ENCODE results near the gene PPP1R15B. TPM values are rescaled to one million over a fixed set of nuclear protein-coding genes. Genes with fewer than 3 reads are reported as not detected.

PPP1R15B gene
- total RNA-seq, 1 experiment from 2014 or later, result 45.9 TPM

DNA sequence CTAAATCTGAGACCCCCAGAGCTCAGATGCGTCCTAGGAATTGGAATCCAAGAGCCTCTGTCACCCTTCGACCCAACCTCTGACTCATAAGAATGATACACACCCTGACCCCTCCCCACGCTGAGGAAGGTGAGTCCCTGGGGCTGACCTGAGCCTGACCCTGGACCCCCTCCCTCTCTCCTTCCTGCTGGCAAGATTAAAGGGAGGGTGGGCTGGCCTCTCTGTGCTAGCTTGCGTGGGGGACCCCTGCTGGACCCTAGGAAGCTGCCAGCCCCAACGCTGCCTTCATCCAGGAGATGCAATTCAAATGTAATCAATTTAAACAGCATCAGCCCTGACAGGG is 52.5 kb downstream of the PPP1R15B start:
- whole genome bisulfite sequencing (ENCODE audit: extremely low coverage, insufficient read length, low lambda C conversion rate), result no CpG with 5 or more reads among the region's 5 CpGs
- H3K4me1 Mint-ChIP-seq, result peaks cover 29 to 30% of the 10 kb centered on the region in 2 experiments
- no peak overlapping the region for H3T11ph ChIP-seq (ENCODE audit: low read length)

More for the DNA sequence above, 52.5 kb downstream of the PPP1R15B start:
- no peak overlapping the region for H3K18ac ChIP-seq (ENCODE audit: insufficient read length, low read depth, low read length)
- H3K9ac ChIP-seq (ENCODE audit: extremely low read depth, insufficient read length, low read length), result no peak overlapping the region
- no peaks in the 10 kb centered on the region for H3K79me1 ChIP-seq (ENCODE audit: insufficient read depth, low read depth, low read length, poor library complexity, severe bottlenecking)
- H4K91ac ChIP-seq (ENCODE audit: insufficient read length, low read depth, low read length), result no peak overlapping the region
- H3K23ac ChIP-seq (ENCODE audit: insufficient read length, low read depth, low read length), result no peak overlapping the region
- no peaks in the 10 kb centered on the region for H3K9me3 ChIP-seq (ENCODE audit: control insufficient read depth, low read depth, low read length)
- H3K4me3 Mint-ChIP-seq, result peak overlapping the region in 1 of 2 experiments; percentile 70; a peak in 3 of 5 replicates
- H3K56ac ChIP-seq (ENCODE audit: insufficient read length, low read depth, low read length), result no peak overlapping the region
- H2AFZ ChIP-seq (ENCODE audit: low read length), result no peak overlapping the region
- H3K9me3 Mint-ChIP-seq, result no peaks in the 10 kb centered on the region
- no peak for DNase-seq
- H3K4me2 ChIP-seq (ENCODE audit: insufficient read depth, insufficient read length, low read length), result peak overlapping the region; percentile 21
- no peaks in the 10 kb centered on the region for H4K20me1 ChIP-seq (ENCODE audit: control insufficient read depth, insufficient read depth, insufficient read length)
- H3K79me2 ChIP-seq (ENCODE audit: insufficient read depth, low read length), result no peaks in the 10 kb centered on the region
- no peak overlapping the region for H4K8ac ChIP-seq (replicated peaks; ENCODE audit: insufficient read length, low read depth, low read length)
- H2BK20ac ChIP-seq (ENCODE audit: low read depth, low read length, poor library complexity, severe bottlenecking), result no peak overlapping the region
- H3K27ac Mint-ChIP-seq, result no peak overlapping the region
- no peak overlapping the region for H4K5ac ChIP-seq (ENCODE audit: insufficient read length, low read depth, low read length)
- no peak overlapping the region for H2BK12ac ChIP-seq (ENCODE audit: insufficient read length, low read depth, low read length)
- H2BK5ac ChIP-seq (ENCODE audit: insufficient read length, low read length), result no peak overlapping the region
- H3K4me1 ChIP-seq (ENCODE audit: insufficient read depth, low read length), result peaks cover 3% of the 10 kb centered on the region; the same call in 1 of the 2 replicates
- no peak overlapping the region for H2BK120ac ChIP-seq (ENCODE audit: low read depth, low read length, poor library complexity, severe bottlenecking)
- TF ChIP-seq, protein P1, sequence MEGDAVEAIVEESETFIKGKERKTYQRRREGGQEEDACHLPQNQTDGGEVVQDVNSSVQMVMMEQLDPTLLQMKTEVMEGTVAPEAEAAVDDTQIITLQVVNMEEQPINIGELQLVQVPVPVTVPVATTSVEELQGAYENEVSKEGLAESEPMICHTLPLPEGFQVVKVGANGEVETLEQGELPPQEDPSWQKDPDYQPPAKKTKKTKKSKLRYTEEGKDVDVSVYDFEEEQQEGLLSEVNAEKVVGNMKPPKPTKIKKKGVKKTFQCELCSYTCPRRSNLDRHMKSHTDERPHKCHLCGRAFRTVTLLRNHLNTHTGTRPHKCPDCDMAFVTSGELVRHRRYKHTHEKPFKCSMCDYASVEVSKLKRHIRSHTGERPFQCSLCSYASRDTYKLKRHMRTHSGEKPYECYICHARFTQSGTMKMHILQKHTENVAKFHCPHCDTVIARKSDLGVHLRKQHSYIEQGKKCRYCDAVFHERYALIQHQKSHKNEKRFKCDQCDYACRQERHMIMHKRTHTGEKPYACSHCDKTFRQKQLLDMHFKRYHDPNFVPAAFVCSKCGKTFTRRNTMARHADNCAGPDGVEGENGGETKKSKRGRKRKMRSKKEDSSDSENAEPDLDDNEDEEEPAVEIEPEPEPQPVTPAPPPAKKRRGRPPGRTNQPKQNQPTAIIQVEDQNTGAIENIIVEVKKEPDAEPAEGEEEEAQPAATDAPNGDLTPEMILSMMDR (conservative IDR thresholded peaks at IDR 0.05), result no peak
- no peak overlapping the region for H3K14ac ChIP-seq (ENCODE audit: insufficient read depth, low read length)
- H3K27me3 Mint-ChIP-seq (ENCODE audit: low read depth), result peaks cover 29% of the 10 kb centered on the region
- H2BK15ac ChIP-seq (ENCODE audit: low read depth, low read length), result no peak overlapping the region
- H3K4ac ChIP-seq (ENCODE audit: low read depth, low read length), result no peak overlapping the region
- H3K23me2 ChIP-seq (ENCODE audit: insufficient read length, low read depth, low read length, poor library complexity, severe bottlenecking), result no peaks in the 10 kb centered on the region
- H3K27ac ChIP-seq (ENCODE audit: insufficient read length, low read depth, low read length), result no peak overlapping the region
- H2AK5ac ChIP-seq (ENCODE audit: insufficient read length, low read length), result no peak overlapping the region
- no peaks in the 10 kb centered on the region for H3K27me3 ChIP-seq (ENCODE audit: insufficient read depth, low read length)
- H3K36me3 Mint-ChIP-seq (ENCODE audit: insufficient read depth in 1 of 3, low read depth in 3 of 3), result no peaks in the 10 kb centered on the region
